Activated T-cell treated with anti-CD3 and anti-CD28 coated beads, Interleukin-2, amount 50 U/mL, for 1 hour (primary cell): ENCODE measurements around the gene MAP1S.
"Not testable (repeated sequence)": the region's sequence is repeated elsewhere in the genome, so short reads cannot be mapped to it uniquely, and the experiment has no call there.

Source experiments
- DNase-seq: peaks from one replicate; pipeline ENCODE4 v3.0.0-alpha.2; 2020

The MAP1S gene

GRCh38 chr19:17765069-17765618 is 45.9 kb downstream of the MAP1S start:
- no peak for DNase-seq

GRCh38 chr19:17766543-17767131 is 47.4 kb downstream of the MAP1S start:
- DNase-seq: peak; percentile 46

- DNase-seq: no peak
Measured at GRCh38 chr19:17767559-17767958, 48.3 kb downstream of the MAP1S start.

GRCh38 chr19:17770613-17771012 is 51.3 kb downstream of the MAP1S start:
- no peak for DNase-seq

- no peak for DNase-seq
Measured at GRCh38 chr19:17772172-17772571, 52.9 kb downstream of the MAP1S start.

GRCh38 chr19:17775245-17775927 is 56.1 kb downstream of the MAP1S start:
- DNase-seq: peak; percentile 56

- no peak for DNase-seq
Measured at GRCh38 chr19:17775991-17776803, 56.9 kb downstream of the MAP1S start.

GRCh38 chr19:17777840-17778239 is 58.6 kb downstream of the MAP1S start:
- DNase-seq: not testable (repeated sequence)

GRCh38 chr19:17778251-17778967 is 59.1 kb downstream of the MAP1S start:
- peak; percentile 32 for DNase-seq

- DNase-seq: no peak
Measured at GRCh38 chr19:17778968-17779929, 60.0 kb downstream of the MAP1S start.

GRCh38 chr19:17780781-17781180 is 61.5 kb downstream of the MAP1S start:
- no peak for DNase-seq

- not testable (repeated sequence) for DNase-seq
Measured at GRCh38 chr19:17783721-17784120, 64.4 kb downstream of the MAP1S start.
